T-helper 2 cell treated with Interferon-gamma antibody and Interleukin-4, amounts not matched to agents 5 μg/mL and 100 μg/mL, for 36 hours (primary cell): ENCODE results near the gene TMEM178B.

Source experiments
- DNase-seq: peaks from one replicate; pipeline ENCODE4 v3.0.0; 2021; ENCODE audit warnings: low spot score
- H3K27ac Mint-ChIP-seq: one replicate; pipeline ENCODE4 v1.8.0; 2021; ENCODE audit warnings: mild to moderate bottlenecking, mixed read lengths
- H3K27me3 Mint-ChIP-seq: one replicate; pipeline ENCODE4 v1.8.0; 2021; ENCODE audit warnings: low read depth, mixed read lengths
- H3K36me3 Mint-ChIP-seq: one replicate; pipeline ENCODE4 v1.8.0; 2021; ENCODE audit warnings: low read depth, mixed read lengths
- H3K4me1 Mint-ChIP-seq: one replicate; pipeline ENCODE4 v1.8.0; 2021; ENCODE audit warnings: low read depth, mixed read lengths
- H3K4me3 Mint-ChIP-seq: one replicate; pipeline ENCODE4 v1.8.0; 2022; ENCODE audit warnings: mild to moderate bottlenecking, moderate library complexity, mixed read lengths
- H3K9me3 Mint-ChIP-seq: one replicate; pipeline ENCODE4 v1.8.0; 2021; ENCODE audit warnings: mixed read lengths

Gene TMEM178B

DNA sequence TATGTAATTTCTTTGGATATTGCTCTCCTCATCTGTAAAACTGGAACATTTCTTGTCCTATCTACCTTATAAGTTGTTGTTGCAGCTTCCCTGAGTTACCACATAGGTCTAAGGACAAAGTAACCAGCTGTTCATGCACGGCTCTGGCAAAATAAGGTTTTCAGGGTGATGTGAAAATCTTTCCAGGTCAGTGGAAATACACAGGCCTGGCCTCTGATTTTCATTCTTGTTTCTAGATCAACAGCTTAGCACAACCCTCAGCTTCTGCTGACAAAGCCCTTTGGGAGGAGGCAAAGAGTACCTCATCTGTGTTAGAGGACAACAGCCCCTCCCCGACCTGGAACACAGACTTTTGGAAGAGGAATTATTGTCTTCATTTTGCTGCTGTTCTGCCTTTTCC lies 359.8 kb downstream of the TMEM178B start:
- no peak overlapping the region for H3K27ac Mint-ChIP-seq

GRCh38 chr7:141436139-141436538 lies 362.3 kb downstream of the TMEM178B start:
- Mint-ChIP-seq H3K27me3 (peaks cover 6% of the 10 kb centered on the region), H3K4me1 (no peaks in the 10 kb centered on the region), H3K27ac (no peak overlapping the region), H3K4me3 (no peak overlapping the region), H3K9me3 (no peaks in the 10 kb centered on the region), H3K36me3 (no peaks in the 10 kb centered on the region)
- DNase-seq = no peak

More for the DNA sequence above, 359.8 kb downstream of the TMEM178B start:
- Mint-ChIP-seq H3K4me1 (no peaks in the 10 kb centered on the region), H3K36me3 (no peaks in the 10 kb centered on the region), H3K27me3 (peaks cover 11% of the 10 kb centered on the region), H3K9me3 (no peaks in the 10 kb centered on the region), H3K4me3 (no peak overlapping the region)
- DNase-seq = no peak

DNA sequence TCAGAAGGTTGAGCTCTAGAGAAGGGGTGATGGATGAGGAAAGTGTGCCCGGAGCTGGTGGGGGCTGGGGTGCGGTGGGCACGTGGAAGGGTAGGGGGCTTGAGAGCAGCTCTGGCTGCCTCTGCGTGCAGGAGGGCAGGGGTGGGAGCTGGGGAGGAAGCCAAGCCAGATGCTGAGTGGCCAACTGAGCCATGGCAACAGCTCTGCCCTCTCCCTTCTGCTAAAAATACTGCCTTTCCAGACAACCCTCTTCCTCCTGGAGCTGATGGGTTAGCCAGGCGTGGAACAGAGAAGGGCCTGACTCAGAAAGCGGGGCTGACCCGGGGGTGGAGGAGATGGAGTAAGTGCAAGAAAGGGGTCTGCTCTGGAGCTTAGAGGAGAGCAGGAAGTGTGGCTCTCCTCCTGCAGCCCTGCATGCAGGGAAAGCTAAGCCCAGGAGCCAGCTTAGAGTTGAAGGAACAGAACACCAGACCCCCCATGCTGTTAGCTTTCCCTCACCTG lies 362.8 kb downstream of the TMEM178B start:
- Mint-ChIP-seq H3K4me1 (no peaks in the 10 kb centered on the region), H3K27me3 (peaks cover 2% of the 10 kb centered on the region), H3K27ac (no peak overlapping the region), H3K4me3 (no peak overlapping the region), H3K9me3 (no peaks in the 10 kb centered on the region), H3K36me3 (no peaks in the 10 kb centered on the region)
- no peak for DNase-seq

GRCh38 chr7:141439164-141439563 lies 365.3 kb downstream of the TMEM178B start:
- no peaks in the 10 kb centered on the region for H3K4me1 Mint-ChIP-seq
- H3K36me3 Mint-ChIP-seq = no peaks in the 10 kb centered on the region
- no peak overlapping the region for H3K27ac Mint-ChIP-seq
- no peak for DNase-seq
- H3K9me3 Mint-ChIP-seq = no peaks in the 10 kb centered on the region
- H3K27me3 Mint-ChIP-seq = peaks cover 2% of the 10 kb centered on the region
- H3K4me3 Mint-ChIP-seq = no peak overlapping the region

DNA sequence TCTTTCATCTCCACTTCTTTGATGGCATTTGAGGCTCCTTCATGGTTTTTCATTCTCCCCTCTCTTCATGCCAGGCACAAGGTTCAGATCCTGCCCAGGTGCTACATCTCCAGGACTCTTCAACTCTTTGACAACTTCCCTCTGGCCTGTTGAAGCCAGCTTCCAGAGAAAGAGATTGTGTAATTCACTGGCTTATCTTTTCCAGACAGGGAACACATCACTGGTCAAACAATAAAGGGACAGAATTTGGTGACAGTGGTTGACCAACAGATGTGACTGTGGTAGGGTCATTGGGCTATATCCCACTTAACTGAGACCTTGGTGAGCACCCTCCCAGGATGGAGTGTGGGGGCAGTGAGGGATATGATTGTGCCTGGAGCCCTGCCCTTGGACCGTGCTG lies 365.9 kb downstream of the TMEM178B start:
- Mint-ChIP-seq H3K27ac (no peak overlapping the region), H3K4me3 (no peak overlapping the region), H3K36me3 (no peaks in the 10 kb centered on the region), H3K27me3 (peaks cover 2% of the 10 kb centered on the region), H3K4me1 (no peaks in the 10 kb centered on the region), H3K9me3 (no peaks in the 10 kb centered on the region)
- DNase-seq = no peak

- no peak overlapping the region for H3K27ac Mint-ChIP-seq
- H3K9me3 Mint-ChIP-seq = no peaks in the 10 kb centered on the region
- no peaks in the 10 kb centered on the region for H3K4me1 Mint-ChIP-seq
- no peak for DNase-seq
- peaks cover 6% of the 10 kb centered on the region for H3K27me3 Mint-ChIP-seq
- no peak overlapping the region for H3K4me3 Mint-ChIP-seq
- H3K36me3 Mint-ChIP-seq = no peaks in the 10 kb centered on the region
Measured at GRCh38 chr7:141441837-141442627, 368.2 kb downstream of the TMEM178B start.

GRCh38 chr7:141442781-141443180 lies 368.9 kb downstream of the TMEM178B start:
- H3K4me3 Mint-ChIP-seq = no peak overlapping the region
- no peak for DNase-seq
- no peaks in the 10 kb centered on the region for H3K36me3 Mint-ChIP-seq
- no peak overlapping the region for H3K27ac Mint-ChIP-seq
- H3K4me1 Mint-ChIP-seq = no peaks in the 10 kb centered on the region
- H3K27me3 Mint-ChIP-seq = peaks cover 8% of the 10 kb centered on the region
- H3K9me3 Mint-ChIP-seq = no peaks in the 10 kb centered on the region

DNA sequence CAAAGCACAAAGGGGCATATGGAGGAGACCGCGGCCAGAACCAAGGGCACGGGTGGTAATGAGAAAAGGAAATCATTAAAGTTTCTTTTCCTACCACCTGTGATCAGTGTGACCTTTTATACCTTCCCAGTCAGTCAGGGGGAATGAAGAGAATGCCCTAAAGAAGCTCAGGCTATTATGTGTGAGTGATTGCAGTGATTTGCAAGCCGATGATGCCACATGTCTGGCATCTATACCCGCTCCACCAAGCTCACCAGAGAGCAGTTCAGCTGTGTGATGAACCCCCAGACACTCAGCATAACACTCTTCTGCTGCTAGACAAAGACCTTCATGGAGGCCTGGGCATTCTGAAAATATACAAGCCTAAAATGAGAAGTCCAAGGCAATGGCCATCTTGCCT lies 371.1 kb downstream of the TMEM178B start:
- Mint-ChIP-seq H3K4me3 (no peak overlapping the region), H3K4me1 (no peaks in the 10 kb centered on the region), H3K9me3 (no peaks in the 10 kb centered on the region), H3K27me3 (peaks cover 6% of the 10 kb centered on the region), H3K36me3 (no peaks in the 10 kb centered on the region), H3K27ac (no peak overlapping the region)
- no peak for DNase-seq

GRCh38 chr7:141451232-141451631 lies 377.4 kb downstream of the TMEM178B start:
- no peak overlapping the region for H3K27ac Mint-ChIP-seq
- H3K9me3 Mint-ChIP-seq = no peaks in the 10 kb centered on the region
- H3K36me3 Mint-ChIP-seq = no peaks in the 10 kb centered on the region
- no peaks in the 10 kb centered on the region for H3K4me1 Mint-ChIP-seq
- no peak overlapping the region for H3K4me3 Mint-ChIP-seq
- H3K27me3 Mint-ChIP-seq = peaks cover 6% of the 10 kb centered on the region
- no peak for DNase-seq

- Mint-ChIP-seq H3K27me3 (peaks cover 2% of the 10 kb centered on the region), H3K9me3 (no peaks in the 10 kb centered on the region), H3K4me1 (no peaks in the 10 kb centered on the region), H3K36me3 (no peaks in the 10 kb centered on the region), H3K4me3 (no peak overlapping the region), H3K27ac (no peak overlapping the region)
- DNase-seq = peak; percentile 23
Measured at GRCh38 chr7:141452911-141453310, 379.0 kb downstream of the TMEM178B start.

DNA sequence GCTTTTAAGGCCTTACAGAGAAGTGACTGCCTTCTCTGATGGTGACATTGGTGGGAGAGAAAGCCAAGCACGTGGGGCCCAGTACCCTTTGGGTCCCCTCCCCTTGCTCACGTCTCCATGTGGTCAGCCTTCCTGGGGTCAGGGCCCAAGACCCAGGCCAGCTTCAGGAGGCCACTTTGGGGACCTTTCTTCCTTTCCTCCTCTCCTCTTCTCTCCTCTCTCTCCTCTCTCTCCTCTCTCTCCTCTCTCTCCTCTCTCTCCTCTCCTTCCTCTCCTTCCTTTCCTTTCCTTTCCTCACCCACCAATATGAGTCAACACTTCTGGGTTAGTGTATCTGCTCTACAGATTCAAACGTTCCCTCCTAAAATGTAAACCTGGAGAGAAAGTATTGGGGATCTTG lies 380.5 kb downstream of the TMEM178B start:
- H3K27ac Mint-ChIP-seq = no peak overlapping the region

DNA sequence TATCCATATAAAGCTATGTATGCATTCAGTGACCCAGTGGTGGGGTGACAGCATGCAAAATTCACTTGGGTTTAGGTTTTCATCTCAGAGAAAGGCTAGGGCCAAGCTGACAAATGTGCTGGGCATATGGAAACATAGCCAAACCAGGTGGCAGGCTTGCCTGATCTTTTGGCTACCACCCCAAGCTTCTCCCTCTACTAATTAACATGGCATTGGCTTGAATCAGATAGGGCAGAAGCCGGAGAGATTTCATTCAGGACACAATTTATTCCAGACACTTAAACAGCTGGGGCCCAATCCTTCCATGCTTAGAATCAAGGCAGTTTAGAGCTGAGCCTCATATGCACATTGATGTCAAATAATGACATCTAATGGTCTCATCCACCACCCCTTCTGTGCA lies 381.9 kb downstream of the TMEM178B start:
- no peak overlapping the region for H3K4me3 Mint-ChIP-seq
- H3K36me3 Mint-ChIP-seq = no peaks in the 10 kb centered on the region
- H3K9me3 Mint-ChIP-seq = no peaks in the 10 kb centered on the region
- H3K27me3 Mint-ChIP-seq = peaks cover 2% of the 10 kb centered on the region
- H3K4me1 Mint-ChIP-seq = no peaks in the 10 kb centered on the region
- no peak overlapping the region for H3K27ac Mint-ChIP-seq
- DNase-seq = no peak

More for the DNA sequence above, 380.5 kb downstream of the TMEM178B start:
- H3K4me1 Mint-ChIP-seq = no peaks in the 10 kb centered on the region
- H3K4me3 Mint-ChIP-seq = no peak overlapping the region
- no peak for DNase-seq
- no peaks in the 10 kb centered on the region for H3K36me3 Mint-ChIP-seq
- peaks cover 2% of the 10 kb centered on the region for H3K27me3 Mint-ChIP-seq
- no peaks in the 10 kb centered on the region for H3K9me3 Mint-ChIP-seq

GRCh38 chr7:141456298-141456697 lies 382.4 kb downstream of the TMEM178B start:
- Mint-ChIP-seq H3K4me3 (no peak overlapping the region), H3K36me3 (no peaks in the 10 kb centered on the region), H3K27ac (no peak overlapping the region), H3K27me3 (peaks cover 2% of the 10 kb centered on the region), H3K4me1 (no peaks in the 10 kb centered on the region), H3K9me3 (no peaks in the 10 kb centered on the region)
- no peak for DNase-seq

- H3K9me3 Mint-ChIP-seq = no peaks in the 10 kb centered on the region
- no peaks in the 10 kb centered on the region for H3K36me3 Mint-ChIP-seq
Measured at GRCh38 chr7:141456711-141457110, 382.8 kb downstream of the TMEM178B start.

More at GRCh38 chr7:141456711-141457110, 382.8 kb downstream of the TMEM178B start:
- Mint-ChIP-seq H3K4me3 (no peak overlapping the region), H3K4me1 (no peaks in the 10 kb centered on the region), H3K27ac (no peak overlapping the region), H3K27me3 (peaks cover 2% of the 10 kb centered on the region)
- DNase-seq = no peak
